ENCODE data around the gene C17orf107. TPM values are rescaled to one million over a fixed set of nuclear protein-coding genes. Genes with fewer than 3 reads are reported as not detected.
A peak's percentile ranks its signal among the peaks of the same experiment; 100 is the strongest.

The C17orf107 gene
- total RNA-seq, 2 donors from 2014 or later: 0.67 to 3.4 TPM

DNA sequence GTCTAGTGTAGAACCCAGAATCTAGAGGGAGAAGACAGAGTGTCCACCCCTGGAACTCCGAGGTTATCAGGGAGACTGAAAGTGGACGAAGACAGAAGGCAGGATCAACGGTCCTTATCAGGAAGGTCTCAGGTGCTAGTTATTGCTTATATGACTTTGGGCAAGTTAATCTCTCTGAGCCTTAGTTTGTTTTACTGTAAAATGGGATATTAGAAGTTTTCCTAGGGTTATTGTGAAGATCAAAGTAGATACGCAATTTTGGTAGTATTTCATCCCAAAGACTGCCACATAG, 41.9 kb downstream of the C17orf107 start:
- no peak for ATAC-seq (replicated peaks)
- H3K27ac Mint-ChIP-seq: peak overlapping the region; percentile 93
- H3K36me3 Mint-ChIP-seq (ENCODE audit: low read depth): peaks cover 94% of the 10 kb centered on the region
- peak overlapping the region; percentile 91 for H3K4me3 Mint-ChIP-seq
- H3K4me1 Mint-ChIP-seq: peaks cover 47% of the 10 kb centered on the region
- H3K27me3 Mint-ChIP-seq: no peaks in the 10 kb centered on the region
- no peaks in the 10 kb centered on the region for H3K9me3 Mint-ChIP-seq

GRCh38 chr17:4942760-4943508, 43.6 kb downstream of the C17orf107 start:
- no peaks in the 10 kb centered on the region for H3K9me3 Mint-ChIP-seq
- ATAC-seq (replicated peaks): no peak
- H3K27me3 Mint-ChIP-seq: no peaks in the 10 kb centered on the region
- peak overlapping the region; percentile 91 for H3K4me3 Mint-ChIP-seq
- peaks cover 95% of the 10 kb centered on the region for H3K36me3 Mint-ChIP-seq (ENCODE audit: low read depth)
- H3K4me1 Mint-ChIP-seq: peaks cover 46% of the 10 kb centered on the region
- peak overlapping the region; percentile 93 for H3K27ac Mint-ChIP-seq

DNA sequence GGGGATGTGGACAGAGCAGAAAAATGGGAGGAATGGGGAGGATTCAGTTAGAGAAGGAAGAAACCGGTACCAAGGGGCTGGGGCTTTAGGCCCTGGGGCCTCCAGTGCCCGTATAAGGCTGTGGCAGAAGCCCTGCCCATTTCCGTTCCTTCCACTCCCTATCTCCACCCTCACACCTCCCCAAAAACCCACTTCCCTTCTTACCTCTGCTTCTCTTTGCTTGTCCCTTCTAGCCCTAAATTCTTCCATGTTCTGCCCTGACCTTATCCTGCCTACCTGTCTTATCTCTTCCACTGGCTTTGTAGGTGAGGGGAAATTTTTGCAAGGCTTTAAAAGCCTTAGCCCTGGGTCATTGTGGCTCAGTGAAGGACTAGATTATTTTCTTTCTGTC, 44.8 kb downstream of the C17orf107 start:
- H3K36me3 Mint-ChIP-seq (ENCODE audit: low read depth): peaks cover 90% of the 10 kb centered on the region
- no peaks in the 10 kb centered on the region for H3K27me3 Mint-ChIP-seq
- no peaks in the 10 kb centered on the region for H3K9me3 Mint-ChIP-seq
- peaks cover 40% of the 10 kb centered on the region for H3K4me1 Mint-ChIP-seq
- peak overlapping the region; percentile 91 for H3K4me3 Mint-ChIP-seq
- ATAC-seq (replicated peaks): peak; percentile 22
- H3K27ac Mint-ChIP-seq: peak overlapping the region; percentile 94

DNA sequence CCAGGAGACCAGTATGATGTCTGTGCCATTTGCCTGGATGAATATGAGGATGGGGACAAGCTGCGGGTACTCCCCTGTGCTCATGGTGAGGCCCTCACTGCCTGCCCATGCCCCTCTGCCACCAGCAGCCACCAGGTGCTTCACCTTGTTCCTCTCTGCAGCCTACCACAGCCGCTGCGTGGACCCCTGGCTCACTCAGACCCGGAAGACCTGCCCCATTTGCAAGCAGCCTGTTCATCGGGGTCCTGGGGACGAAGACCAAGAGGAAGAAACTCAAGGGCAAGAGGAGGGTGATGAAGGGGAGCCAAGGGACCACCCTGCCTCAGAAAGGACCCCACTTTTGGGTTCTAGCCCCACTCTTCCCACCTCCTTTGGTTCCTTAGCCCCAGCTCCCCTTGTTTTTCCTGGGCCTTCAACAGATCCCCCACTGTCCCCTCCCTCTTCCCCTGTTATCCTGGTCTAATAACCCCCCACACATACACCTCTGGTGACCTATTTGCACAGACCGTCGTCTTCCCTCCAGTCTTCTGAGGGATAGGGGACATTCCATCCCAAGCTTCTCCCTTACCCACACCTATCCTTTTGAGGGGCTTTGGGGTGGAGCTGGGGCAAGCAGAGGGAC, 45.3 kb downstream of the C17orf107 start:
- no peak for ATAC-seq (replicated peaks)
- H3K4me1 Mint-ChIP-seq: peaks cover 40% of the 10 kb centered on the region
- H3K9me3 Mint-ChIP-seq: no peaks in the 10 kb centered on the region
- peak overlapping the region; percentile 91 for H3K4me3 Mint-ChIP-seq
- H3K36me3 Mint-ChIP-seq (ENCODE audit: low read depth): peaks cover 88% of the 10 kb centered on the region
- H3K27me3 Mint-ChIP-seq: no peaks in the 10 kb centered on the region
- peak overlapping the region; percentile 94 for H3K27ac Mint-ChIP-seq

- peaks cover 40% of the 10 kb centered on the region for H3K4me1 Mint-ChIP-seq
- ATAC-seq (replicated peaks): peak; percentile 59
Measured at GRCh38 chr17:4945176-4945943, 46.0 kb downstream of the C17orf107 start.

DNA sequence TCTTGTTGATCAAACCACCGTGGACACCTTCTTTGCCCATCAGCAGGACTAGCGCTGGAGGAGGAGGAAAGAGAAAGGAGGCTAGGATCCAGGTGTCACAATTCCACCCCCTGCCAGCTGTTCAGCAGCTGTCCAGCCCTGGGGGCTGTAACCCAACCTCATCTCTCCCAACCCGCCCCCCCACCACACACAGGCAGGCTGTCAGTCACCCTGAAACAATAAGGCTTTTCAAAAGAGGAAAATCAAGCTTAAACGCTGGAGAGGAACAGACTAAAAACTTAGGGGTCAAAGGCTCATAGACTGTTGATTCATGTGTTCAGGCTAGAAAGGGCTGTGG, 46.6 kb downstream of the C17orf107 start:
- H3K27me3 Mint-ChIP-seq: no peaks in the 10 kb centered on the region
- no peaks in the 10 kb centered on the region for H3K9me3 Mint-ChIP-seq
- H3K27ac Mint-ChIP-seq: peak overlapping the region; percentile 94
- ATAC-seq (replicated peaks): no peak
- H3K4me3 Mint-ChIP-seq: peak overlapping the region; percentile 91
- peaks cover 45% of the 10 kb centered on the region for H3K4me1 Mint-ChIP-seq
- peaks cover 75% of the 10 kb centered on the region for H3K36me3 Mint-ChIP-seq (ENCODE audit: low read depth)

More at GRCh38 chr17:4945176-4945943, 46.0 kb downstream of the C17orf107 start:
- Mint-ChIP-seq H3K27me3 (no peaks in the 10 kb centered on the region), H3K36me3 (ENCODE audit: low read depth) (peaks cover 81% of the 10 kb centered on the region), H3K27ac (peak overlapping the region; percentile 94), H3K9me3 (no peaks in the 10 kb centered on the region), H3K4me3 (peak overlapping the region; percentile 91)

DNA sequence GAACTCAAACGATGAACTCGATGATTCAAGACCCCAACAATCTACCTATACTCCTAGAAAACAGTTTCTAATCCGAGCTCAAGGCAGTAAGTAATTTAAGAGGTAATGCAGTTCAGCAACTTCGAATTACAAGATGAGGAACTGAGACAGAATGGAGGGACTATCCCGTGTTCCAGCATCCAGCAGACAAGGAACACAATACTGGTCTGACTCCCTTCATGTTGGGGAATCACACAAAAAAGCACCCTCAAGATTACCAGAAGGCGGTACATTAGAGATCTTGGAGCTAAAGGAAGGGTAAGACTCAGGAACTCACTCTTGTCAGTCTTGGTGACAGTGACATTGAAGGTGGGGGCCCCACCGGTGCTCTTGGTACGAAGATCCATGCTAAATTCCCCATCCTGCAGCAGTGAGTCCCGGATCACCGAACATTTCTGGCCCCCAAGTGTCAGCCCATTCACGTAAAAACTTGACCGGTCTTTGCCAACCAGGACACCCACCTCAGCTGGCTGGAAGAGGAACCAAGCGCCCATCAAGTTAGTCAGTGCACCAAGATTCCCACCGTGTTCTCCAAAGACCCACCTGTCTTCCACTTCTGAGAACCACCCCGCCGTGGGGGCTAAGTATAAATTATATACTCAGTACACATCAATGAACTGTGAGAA, 47.1 kb downstream of the C17orf107 start:
- H3K27ac Mint-ChIP-seq: peak overlapping the region; percentile 94
- H3K4me3 Mint-ChIP-seq: peak overlapping the region; percentile 91
- H3K9me3 Mint-ChIP-seq: no peaks in the 10 kb centered on the region
- peaks cover 70% of the 10 kb centered on the region for H3K36me3 Mint-ChIP-seq (ENCODE audit: low read depth)
- no peaks in the 10 kb centered on the region for H3K27me3 Mint-ChIP-seq
- H3K4me1 Mint-ChIP-seq: peaks cover 44% of the 10 kb centered on the region
- ATAC-seq (replicated peaks): no peak

- ATAC-seq (replicated peaks): no peak
- H3K36me3 Mint-ChIP-seq (ENCODE audit: low read depth): peaks cover 64% of the 10 kb centered on the region
- peaks cover 38% of the 10 kb centered on the region for H3K4me1 Mint-ChIP-seq
- peak overlapping the region; percentile 94 for H3K27ac Mint-ChIP-seq
- peak overlapping the region; percentile 91 for H3K4me3 Mint-ChIP-seq
- no peaks in the 10 kb centered on the region for H3K27me3 Mint-ChIP-seq
- H3K9me3 Mint-ChIP-seq: no peaks in the 10 kb centered on the region
Measured at GRCh38 chr17:4947010-4947410, 47.7 kb downstream of the C17orf107 start.

DNA sequence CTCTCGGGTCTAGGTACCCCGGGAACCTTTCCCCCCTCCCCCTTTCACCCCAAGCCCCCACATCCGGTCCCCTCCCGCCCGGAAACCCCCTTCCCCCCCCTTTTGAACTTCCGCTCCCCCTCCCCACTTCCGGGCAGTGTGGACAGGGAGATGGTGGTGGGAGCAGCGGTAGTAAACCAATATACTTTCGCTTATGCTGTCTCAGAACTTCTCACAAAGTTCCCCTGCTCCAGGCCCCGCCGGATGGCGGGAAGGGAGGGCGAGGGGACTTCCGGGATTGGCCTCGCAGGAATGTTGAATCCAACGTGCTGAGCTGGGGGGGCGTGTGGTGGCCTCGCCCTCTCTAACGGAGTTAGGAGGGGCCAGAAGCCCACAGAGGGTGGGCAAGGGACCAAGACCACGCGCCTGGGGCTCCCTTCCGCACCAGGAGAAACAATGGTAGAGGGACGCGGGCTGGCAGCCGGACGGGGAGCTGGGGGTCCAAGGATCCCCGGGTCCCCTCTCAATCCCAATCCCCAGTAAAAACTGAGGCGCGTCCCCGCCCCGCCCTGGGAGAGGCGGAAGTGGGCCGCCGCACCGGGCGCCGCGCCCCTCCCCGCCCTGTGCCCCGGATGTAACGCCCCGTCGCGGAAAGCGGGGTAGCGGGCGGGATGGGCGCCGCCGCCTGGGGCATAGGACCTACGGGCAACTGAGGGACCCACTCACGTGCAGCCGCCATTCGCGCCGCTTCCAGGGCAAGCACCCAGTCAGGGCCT, 48.3 kb downstream of the C17orf107 start:
- peak overlapping the region; percentile 94 for H3K27ac Mint-ChIP-seq
- peak overlapping the region; percentile 91 for H3K4me3 Mint-ChIP-seq
- H3K9me3 Mint-ChIP-seq: no peaks in the 10 kb centered on the region
- H3K27me3 Mint-ChIP-seq: no peaks in the 10 kb centered on the region
- peaks cover 37% of the 10 kb centered on the region for H3K4me1 Mint-ChIP-seq
- peaks cover 58% of the 10 kb centered on the region for H3K36me3 Mint-ChIP-seq (ENCODE audit: low read depth)
- ATAC-seq (replicated peaks): peak; percentile 18

- peaks cover 30% of the 10 kb centered on the region for H3K4me1 Mint-ChIP-seq
- peak within 1 kb of the TSS; percentile 97 for H3K27ac Mint-ChIP-seq
- peaks cover 51% of the 10 kb centered on the region for H3K36me3 Mint-ChIP-seq (ENCODE audit: low read depth)
- H3K9me3 Mint-ChIP-seq: no peaks in the 10 kb centered on the region
- peak; percentile 38 for ATAC-seq (replicated peaks)
- peak within 1 kb of the TSS; percentile 91 for H3K4me3 Mint-ChIP-seq
- H3K27me3 Mint-ChIP-seq: no peaks in the 10 kb centered on the region
Measured at GRCh38 chr17:4948166-4948930, 49.0 kb downstream of the C17orf107 start, which contains the start of gene PFN1. TSS of gene PFN1 (minus strand) at chr17:4948530. CDS start at chr17:4948394, 136 bp downstream.

DNA sequence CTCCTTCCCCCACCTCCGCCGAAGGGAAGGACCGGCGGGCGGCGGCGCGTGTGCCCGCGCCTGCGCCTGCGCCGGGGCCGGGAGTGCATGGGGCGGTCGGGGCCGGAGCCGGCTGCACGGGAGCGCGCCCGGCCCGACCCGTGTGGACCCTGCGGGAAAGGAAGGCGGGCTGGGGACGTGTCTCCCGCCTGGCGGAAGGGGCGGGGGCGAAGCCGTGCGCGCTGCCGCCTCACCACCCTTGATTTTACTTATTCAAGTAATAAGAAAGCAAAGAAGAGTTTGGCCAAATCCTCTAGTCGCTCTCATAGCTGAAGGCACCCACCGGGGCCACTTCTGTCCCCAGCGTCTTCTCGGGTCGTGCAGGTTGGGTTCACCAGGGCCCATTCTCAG, 49.6 kb downstream of the C17orf107 start:
- Mint-ChIP-seq H3K4me3 (peak overlapping the region; percentile 91), H3K9me3 (no peaks in the 10 kb centered on the region), H3K36me3 (ENCODE audit: low read depth) (peaks cover 45% of the 10 kb centered on the region), H3K4me1 (peaks cover 27% of the 10 kb centered on the region), H3K27me3 (no peaks in the 10 kb centered on the region), H3K27ac (peak overlapping the region; percentile 97)
- ATAC-seq (replicated peaks): peak; percentile 46

- Mint-ChIP-seq H3K36me3 (ENCODE audit: low read depth) (peaks cover 39% of the 10 kb centered on the region), H3K4me3 (peak overlapping the region; percentile 91), H3K4me1 (peaks cover 21% of the 10 kb centered on the region), H3K27ac (peak overlapping the region; percentile 97), H3K9me3 (no peaks in the 10 kb centered on the region), H3K27me3 (no peaks in the 10 kb centered on the region)
- peak; percentile 45 for ATAC-seq (replicated peaks)
Measured at GRCh38 chr17:4949321-4950074, 50.2 kb downstream of the C17orf107 start.

All from activated T-helper 17 cell treated with anti-CD3 and anti-CD28 coated beads, Interleukin-2, amount 50 U/mL, for 72 hours (primary cell).